IMR-90 (cell line): Measurements from ENCODE around the gene ALKBH5. TPM values are rescaled to one million over a fixed set of nuclear protein-coding genes. Genes with fewer than 3 reads are reported as not detected.
A peak's percentile ranks its signal among the peaks of the same experiment; 100 is the strongest.

Experiments
- ATAC-seq: fragments of 200-7000 bp; cut with Tn5 transposase; 2 replicates; pipeline ENCODE4 v1.9.1; 2020; ENCODE audit warnings: low read depth, mild to moderate bottlenecking, moderate library complexity
- BruUV-seq: library from RNA; stranded (reverse); fragments of 400-500 nt; replicated peaks from 2 replicates; lab custom pipeline; 2021; lab: Mats Ljungman, UMichigan
- CTCF ChIA-PET: fragments of 300-600 bp; formaldehyde crosslinking; extraction: SDS; loops from one replicate; lab custom pipeline; 2021; ENCODE audit warnings: antibody characterized with exemption; lab: Yijun Ruan, JAX
- POLR2A ChIA-PET: fragments of 300-600 bp; sonication (Branson Sonifier 250); formaldehyde crosslinking; loops from one replicate; lab custom pipeline; 2022; ENCODE audit warnings: antibody characterized with exemption; ENCODE audit not compliant: unreplicated experiment; lab: Charles Lee
- DNase-seq: peaks from one replicate; pipeline ENCODE4 v3.0.0; 2013
- H2AFZ ChIP-seq: replicated peaks from 2 replicates; pipeline ENCODE3; 2013; ENCODE audit warnings: low read length, mild to moderate bottlenecking; ENCODE audit not compliant: poor library complexity
- H2AK5ac ChIP-seq: 2 replicates; pipeline ENCODE4 v1.6.1; 2013; ENCODE audit warnings: low read depth, low read length, inconsistent platforms
- H2AK9ac ChIP-seq: replicated peaks from 2 replicates; pipeline ENCODE3; 2013; ENCODE audit warnings: mild to moderate bottlenecking, low read depth, low read length, moderate library complexity; ENCODE audit not compliant: poor library complexity
- H2BK120ac ChIP-seq: 2 replicates; pipeline ENCODE4 v1.6.1; 2013; ENCODE audit warnings: low read depth, low read length, inconsistent platforms
- H2BK15ac ChIP-seq: 3 replicates; pipeline ENCODE4 v1.6.1; 2013; ENCODE audit warnings: low read depth, low read length, inconsistent platforms
- H2BK20ac ChIP-seq: 2 replicates; pipeline ENCODE4 v1.6.1; 2013; ENCODE audit warnings: low read depth, mild to moderate bottlenecking, inconsistent platforms, low read length, moderate library complexity
- H2BK5ac ChIP-seq: 2 replicates; pipeline ENCODE4 v1.6.1; 2013; ENCODE audit warnings: mild to moderate bottlenecking, low read depth, low read length, inconsistent platforms; ENCODE audit not compliant: poor library complexity, severe bottlenecking
- H3K14ac ChIP-seq: replicated peaks from 2 replicates; pipeline ENCODE4 v1.6.1; 2013; ENCODE audit warnings: low read depth, low read length, inconsistent platforms
- H3K18ac ChIP-seq: 2 replicates; pipeline ENCODE4 v1.6.1; 2013; ENCODE audit warnings: low read depth, low read length, control low read depth
- H3K23ac ChIP-seq: 2 replicates; pipeline ENCODE4 v1.6.1; 2013; ENCODE audit warnings: low read depth, low read length, inconsistent platforms
- H3K27ac ChIP-seq: 2 replicates; pipeline ENCODE4 v1.5.1; 2013; ENCODE audit warnings: mild to moderate bottlenecking, control low read depth, low read length; ENCODE audit not compliant: insufficient read depth
- H3K27me3 ChIP-seq: 2 replicates; pipeline ENCODE4 v1.6.1; 2013; ENCODE audit warnings: low read length; ENCODE audit not compliant: control insufficient read depth, insufficient read depth
- H3K36me3 ChIP-seq: 2 replicates; pipeline ENCODE4 v1.6.1; 2013; ENCODE audit warnings: low read length, mixed read lengths; ENCODE audit not compliant: control insufficient read depth, insufficient read depth
- H3K4ac ChIP-seq: 2 replicates; pipeline ENCODE4 v1.6.1; 2013; ENCODE audit warnings: low read depth, low read length, inconsistent platforms
- H3K4me1 ChIP-seq: 2 replicates; pipeline ENCODE4 v1.6.1; 2013; ENCODE audit warnings: low read length, mixed read lengths; ENCODE audit not compliant: control insufficient read depth, insufficient read depth
- H3K4me2 ChIP-seq: 2 replicates; pipeline ENCODE4 v1.6.1; 2013; ENCODE audit warnings: low read depth, mild to moderate bottlenecking, control low read depth, low read length, moderate library complexity
- H3K4me3 ChIP-seq: 2 replicates; pipeline ENCODE4 v1.5.1; 2013; ENCODE audit warnings: low read depth, mild to moderate bottlenecking, control low read depth, low read length, moderate library complexity; ENCODE audit not compliant: insufficient read depth
- H3K56ac ChIP-seq: 2 replicates; pipeline ENCODE4 v1.6.1; 2013; ENCODE audit warnings: low read length, inconsistent platforms; ENCODE audit not compliant: insufficient read depth; ENCODE audit errors: extremely low read depth
- H3K79me1 ChIP-seq, 2 experiments: 2 replicates each; pipeline ENCODE4 v1.6.1; 2013; ENCODE audit warnings: low read length in 2 of 2, inconsistent platforms in 1 of 2, low read depth in 1 of 2
- H3K9ac ChIP-seq: 2 replicates; pipeline ENCODE4 v1.6.1; 2013; ENCODE audit warnings: low read depth, low read length, control low read depth
- H3K9me1 ChIP-seq: 2 replicates; pipeline ENCODE4 v1.6.1; 2013; ENCODE audit warnings: low read length, inconsistent platforms; ENCODE audit not compliant: insufficient read depth
- H3K9me3 ChIP-seq: 2 replicates; pipeline ENCODE4 v1.6.1; 2013; ENCODE audit warnings: low read length; ENCODE audit not compliant: control insufficient read depth, insufficient read depth
- H4K20me1 ChIP-seq: 2 replicates; pipeline ENCODE4 v1.6.1; 2013; ENCODE audit warnings: low read length, inconsistent platforms; ENCODE audit not compliant: insufficient read depth
- H4K5ac ChIP-seq: 2 replicates; pipeline ENCODE4 v1.6.1; 2013; ENCODE audit warnings: mild to moderate bottlenecking, low read depth, low read length, control low read depth
- H4K8ac ChIP-seq, 2 experiments: 2 replicates each; pipeline ENCODE4 v1.6.1; 2013; ENCODE audit warnings: low read depth in 2 of 2, low read length in 2 of 2, control low read depth in 1 of 2, inconsistent platforms in 1 of 2
- H4K91ac ChIP-seq: 2 replicates; pipeline ENCODE4 v1.6.1; 2013; ENCODE audit warnings: low read depth, low read length, inconsistent platforms; ENCODE audit not compliant: insufficient read depth
- BHLHE40 ChIP-seq: fragments of 150-350 bp; IDR thresholded peaks from 2 replicates; pipeline ENCODE4 v1.6.1; 2016; ENCODE audit warnings: mild to moderate bottlenecking, low read depth, low read length
- CEBPB ChIP-seq: IDR thresholded peaks from 2 replicates; pipeline ENCODE4 v1.6.1; 2012; ENCODE audit warnings: low read depth, low read length, improper control_type of control experiment
- CHD1 ChIP-seq: IDR thresholded peaks from 2 replicates; pipeline ENCODE4 v1.6.1; 2012; ENCODE audit warnings: low read depth, low read length, improper control_type of control experiment
- CTCF ChIP-seq: conservative IDR thresholded peaks from 2 replicates; pipeline ENCODE4 v1.5.1; 2012; ENCODE audit warnings: mild to moderate bottlenecking, low read depth, low read length, improper control_type of control experiment
- ELK1 ChIP-seq: fragments of 150-350 bp; IDR thresholded peaks from 2 replicates; pipeline ENCODE4 v1.6.1; 2016; ENCODE audit warnings: low read depth, mild to moderate bottlenecking, low read length, moderate library complexity, borderline replicate concordance
- MAFK ChIP-seq: IDR thresholded peaks from 2 replicates; pipeline ENCODE4 v1.6.1; 2012; ENCODE audit warnings: low read depth, low read length, improper control_type of control experiment
- MAZ ChIP-seq: IDR thresholded peaks from 2 replicates; pipeline ENCODE4 v1.6.1; 2012; ENCODE audit warnings: low read depth, mild to moderate bottlenecking, low read length, improper control_type of control experiment, moderate library complexity, borderline replicate concordance
- NFE2L2 ChIP-seq: fragments of 150-350 bp; IDR thresholded peaks from 2 replicates; pipeline ENCODE4 v1.6.1; 2016; ENCODE audit warnings: low read depth, mild to moderate bottlenecking, low read length
- POLR2A ChIP-seq: IDR thresholded peaks from 2 replicates; pipeline ENCODE4 v1.6.1; 2012; ENCODE audit warnings: mild to moderate bottlenecking, low read depth, low read length
- RAD21 ChIP-seq: IDR thresholded peaks from 2 replicates; pipeline ENCODE4 v1.6.1; 2012; ENCODE audit warnings: low read length, improper control_type of control experiment
- RCOR1 ChIP-seq: IDR thresholded peaks from 2 replicates; pipeline ENCODE4 v1.6.1; 2012; ENCODE audit warnings: mild to moderate bottlenecking, low read length, improper control_type of control experiment; ENCODE audit not compliant: insufficient replicate concordance
- RFX5 ChIP-seq: IDR thresholded peaks from 2 replicates; pipeline ENCODE4 v1.8.0; 2012; ENCODE audit warnings: low read depth, mild to moderate bottlenecking, low read length, moderate library complexity
- SMC3 ChIP-seq: fragments of 150-350 bp; IDR thresholded peaks from 2 replicates; pipeline ENCODE4 v1.6.1; 2016; ENCODE audit warnings: low read depth, mild to moderate bottlenecking, antibody characterized with exemption, low read length, moderate library complexity
- USF2 ChIP-seq: fragments of 150-350 bp; IDR thresholded peaks from 2 replicates; pipeline ENCODE4 v1.6.1; 2017; ENCODE audit warnings: mild to moderate bottlenecking, antibody characterized with exemption, low read length, low read depth
- WGBS, 2 experiments: methylation state at CpG; one replicate each; pipeline versions ENCODE4 v1.1.5 to v1.1.7; 2013; ENCODE audit warnings: missing lambda C conversion rate in 2 of 2; ENCODE audit not compliant: insufficient read length in 1 of 2; ENCODE audit errors: extremely low coverage in 2 of 2; 5-methylcytosine and 5-hydroxymethylcytosine counted together
- dilution Hi-C: fragments of 300-500 bp; cut with HindIII; formaldehyde crosslinking; loops from one replicate; pipeline ENCODE4 v1.14.3; 2018; ENCODE audit warnings: low sequenced_read_pairs; ENCODE audit not compliant: unreplicated experiment
- in situ Hi-C: fragments of 300-500 bp; cut with MboI; formaldehyde crosslinking; loops from 3 replicates; pipeline ENCODE4 v1.14.3; 2019; ENCODE audit warnings: low sequenced_read_pairs, inconsistent platforms, mixed read lengths
- intact Hi-C: fragments of 100-400 bp; cut with micrococcal nuclease; formaldehyde crosslinking; loops from 2 replicates; pipeline ENCODE4 v1.10.0; 2022
- polyA plus RNA-seq, 3 experiments: library from polyadenylated mRNA; depleted of rRNA; stranded (reverse); fragments of >200 nt; gene quantifications; 2 replicates each; pipeline ENCODE4 v1.2.3, GENCODE V29; 2012; ENCODE audit warnings: low replicate concordance in 1 of 3
- total RNA-seq: library from RNA; depleted of rRNA; stranded (reverse); fragments of >200 nt; gene quantifications from 2 replicates; pipeline ENCODE4 v1.2.3, GENCODE V29; 2012

ALKBH5 gene
- total and polyA plus RNA-seq, 2 of the 4 experiments (the other 2 are of a cell fraction) = 57.6 to 79.6 TPM

- H2BK5ac ChIP-seq = no peak overlapping the region
- peaks cover 57% of the 10 kb centered on the region for H3K36me3 ChIP-seq
- no peak overlapping the region for H3K56ac ChIP-seq
- WGBS, 2 experiments = 95% methylated on average over 12 of the region's 19 CpGs; no CpG with 5 or more reads in 1 of the 2 experiments
- H3K4me3 ChIP-seq = no peak overlapping the region
- in situ Hi-C loops = no loop called here
- H3K23ac ChIP-seq = no peak overlapping the region
- H3K27ac ChIP-seq = no peak overlapping the region
- no peak overlapping the region for H4K8ac ChIP-seq
- H2BK120ac ChIP-seq = no peak overlapping the region
- no peak for TF ChIP-seq NFE2L2
- TF ChIP-seq SMC3 = no peak
- TF ChIP-seq CHD1 = no peak
- TF ChIP-seq RCOR1 = no peak
- TF ChIP-seq CEBPB = no peak
- no peak for TF ChIP-seq RFX5
- TF ChIP-seq MAZ = no peak
- no peak for TF ChIP-seq MAFK
- no peak for TF ChIP-seq ELK1
- TF ChIP-seq BHLHE40 = no peak
- no peak for TF ChIP-seq RAD21
- no peak for TF ChIP-seq USF2
- no peak for TF ChIP-seq POLR2A
- TF ChIP-seq CTCF = no peak
- no peak overlapping the region for H4K91ac ChIP-seq
- no peak overlapping the region for H2BK20ac ChIP-seq
- H2AK5ac ChIP-seq = no peak overlapping the region
- no peak overlapping the region for H2AK9ac ChIP-seq
- H3K4ac ChIP-seq = no peak overlapping the region
- H3K14ac ChIP-seq = no peak overlapping the region
- H4K5ac ChIP-seq = no peak overlapping the region
- no TSS peak for BruUV-seq
- peaks cover 16% of the 10 kb centered on the region for H3K9me1 ChIP-seq
- no peaks in the 10 kb centered on the region for H3K27me3 ChIP-seq
- CTCF ChIA-PET = interaction anchor here (0.7 kb wide), 2 partner anchors 84 to 119 kb away, joined by 5 to 8 read pairs; no protein-coding TSS in a partner anchor
- H3K9me3 ChIP-seq = no peaks in the 10 kb centered on the region
- ATAC-seq (no peak), DNase-seq (no peak)
- no peak overlapping the region for H2BK15ac ChIP-seq
- no peaks in the 10 kb centered on the region for H3K4me1 ChIP-seq
- dilution Hi-C loops = no loop called here
- H3K9ac ChIP-seq = no peak overlapping the region
- H4K20me1 ChIP-seq = peaks cover 54% of the 10 kb centered on the region
- peak overlapping the region; percentile 29 for H2AFZ ChIP-seq
- no peak overlapping the region for H3K18ac ChIP-seq
- intact Hi-C loops = no loop called here
- H3K4me2 ChIP-seq = no peak overlapping the region
- POLR2A ChIA-PET = no interaction called here
- H3K79me1 ChIP-seq = peaks cover 16 to 60% of the 10 kb centered on the region in 2 experiments
Measured at GRCh38 chr17:18208092-18208491, 24.5 kb downstream of the ALKBH5 start.
